Mesenchymal stem cell (in vitro differentiated cells and primary cell): Measurements from ENCODE around the gene PDE4B.

Experiments used
- DNase-seq: peaks from one replicate; pipeline ENCODE4 v3.0.0-alpha.2; 2013
- H2AFZ ChIP-seq: one replicate; pipeline ENCODE4 v1.6.1; 2013; ENCODE audit warnings: low read depth, mild to moderate bottlenecking, control low read depth, inconsistent platforms, low read length, moderate library complexity
- H2AK5ac ChIP-seq: 2 replicates; pipeline ENCODE4 v1.6.1; 2013; ENCODE audit warnings: low read length, moderate library complexity, mild to moderate bottlenecking, inconsistent platforms; ENCODE audit not compliant: severe bottlenecking
- H2BK120ac ChIP-seq: one replicate; pipeline ENCODE4 v1.6.1; 2013; ENCODE audit warnings: low read depth, mild to moderate bottlenecking, inconsistent platforms, low read length, moderate library complexity
- H2BK12ac ChIP-seq, 2 experiments: one replicate each; pipeline ENCODE4 v1.6.1; 2013; ENCODE audit warnings: inconsistent platforms in 2 of 2, low read length in 2 of 2, mild to moderate bottlenecking in 2 of 2, moderate library complexity in 2 of 2, control low read depth in 1 of 2
- H2BK15ac ChIP-seq: one replicate; pipeline ENCODE4 v1.6.1; 2013; ENCODE audit warnings: mild to moderate bottlenecking, low read depth, inconsistent platforms; ENCODE audit not compliant: poor library complexity, severe bottlenecking
- H2BK5ac ChIP-seq: 2 replicates; pipeline ENCODE4 v1.6.1; 2013; ENCODE audit warnings: low read depth, mild to moderate bottlenecking, low read length, control low read depth, inconsistent platforms; ENCODE audit not compliant: poor library complexity, severe bottlenecking
- H3K14ac ChIP-seq, 2 experiments: one replicate each; pipeline ENCODE4 v1.6.1; 2013; ENCODE audit warnings: inconsistent platforms in 2 of 2, low read length in 2 of 2, control low read depth in 1 of 2, mild to moderate bottlenecking in 1 of 2, moderate library complexity in 1 of 2
- H3K18ac ChIP-seq, 2 experiments: one replicate each; pipeline ENCODE4 v1.6.1; 2013; ENCODE audit warnings: inconsistent platforms in 2 of 2, low read length in 2 of 2, control low read depth in 1 of 2, low read depth in 1 of 2, mild to moderate bottlenecking in 1 of 2
- H3K23ac ChIP-seq, 2 experiments: one replicate each; pipeline ENCODE4 v1.6.1; 2013; ENCODE audit warnings: inconsistent platforms in 2 of 2, low read length in 2 of 2, mild to moderate bottlenecking in 2 of 2, moderate library complexity in 2 of 2, control low read depth in 1 of 2
- H3K27ac ChIP-seq: 2 replicates; pipeline ENCODE4 v1.5.1; 2013; ENCODE audit warnings: mild to moderate bottlenecking, moderate library complexity, low read length, control low read depth, inconsistent platforms; ENCODE audit not compliant: poor library complexity, severe bottlenecking
- H3K27me3 ChIP-seq, 2 experiments: 2 replicates each; pipeline versions ENCODE4 v1.6.1 to v1.7.0; 2013; ENCODE audit warnings: low read length in 2 of 2, mild to moderate bottlenecking in 2 of 2, moderate library complexity in 2 of 2, control low read depth in 1 of 2, inconsistent platforms in 1 of 2; ENCODE audit not compliant: control insufficient read depth in 1 of 2, insufficient read depth in 1 of 2
- H3K36me3 ChIP-seq, 2 experiments: 2 replicates each; pipeline versions ENCODE4 v1.6.1 to v1.7.0; 2013; ENCODE audit warnings: low read length in 2 of 2, control low read depth in 1 of 2, inconsistent platforms in 1 of 2, low read depth in 1 of 2, mild to moderate bottlenecking in 1 of 2; ENCODE audit not compliant: insufficient read depth in 2 of 2, control insufficient read depth in 1 of 2
- H3K4ac ChIP-seq, 2 experiments: one replicate each; pipeline ENCODE4 v1.6.1; 2013; ENCODE audit warnings: inconsistent platforms in 2 of 2, low read length in 2 of 2, mild to moderate bottlenecking in 2 of 2, moderate library complexity in 2 of 2, control low read depth in 1 of 2, low read depth in 1 of 2
- H3K4me1 ChIP-seq: 2 replicates; pipeline ENCODE4 v1.6.1; 2013; ENCODE audit warnings: low read depth, low read length, control low read depth; ENCODE audit not compliant: control insufficient read depth, insufficient read depth
- H3K4me2 ChIP-seq: 2 replicates; pipeline ENCODE4 v1.6.1; 2013; ENCODE audit warnings: low read length, mild to moderate bottlenecking, inconsistent platforms; ENCODE audit not compliant: poor library complexity, severe bottlenecking
- H3K4me3 ChIP-seq, 2 experiments: 2 replicates each; pipeline versions ENCODE4 v1.5.1 to v1.7.0; 2013; ENCODE audit warnings: low read length in 2 of 2, mild to moderate bottlenecking in 2 of 2, control low read depth in 1 of 2, low read depth in 1 of 2; ENCODE audit not compliant: insufficient read depth in 1 of 2
- H3K79me1 ChIP-seq: replicated peaks from 2 replicates; pipeline ENCODE4 v1.6.1; 2013; ENCODE audit warnings: mild to moderate bottlenecking, control low read depth, low read length, inconsistent platforms; ENCODE audit not compliant: poor library complexity, severe bottlenecking
- H3K9ac ChIP-seq: 2 replicates; pipeline ENCODE4 v1.7.0; 2013; ENCODE audit warnings: mild to moderate bottlenecking, low read length, moderate library complexity
- H3K9me3 ChIP-seq: 2 replicates; pipeline ENCODE4 v1.7.0; 2013; ENCODE audit warnings: mild to moderate bottlenecking, low read length; ENCODE audit not compliant: control insufficient read depth
- H4K8ac ChIP-seq: one replicate; pipeline ENCODE4 v1.6.1; 2013; ENCODE audit warnings: inconsistent platforms, mild to moderate bottlenecking, low read length, moderate library complexity
- H4K91ac ChIP-seq: one replicate; pipeline ENCODE4 v1.6.1; 2013; ENCODE audit warnings: mild to moderate bottlenecking, low read length, inconsistent platforms
- WGBS: methylation state at CpG from one replicate; pipeline ENCODE4 v1.1.7; 2013; ENCODE audit warnings: mixed read lengths; 5-methylcytosine and 5-hydroxymethylcytosine counted together

The PDE4B gene

DNA sequence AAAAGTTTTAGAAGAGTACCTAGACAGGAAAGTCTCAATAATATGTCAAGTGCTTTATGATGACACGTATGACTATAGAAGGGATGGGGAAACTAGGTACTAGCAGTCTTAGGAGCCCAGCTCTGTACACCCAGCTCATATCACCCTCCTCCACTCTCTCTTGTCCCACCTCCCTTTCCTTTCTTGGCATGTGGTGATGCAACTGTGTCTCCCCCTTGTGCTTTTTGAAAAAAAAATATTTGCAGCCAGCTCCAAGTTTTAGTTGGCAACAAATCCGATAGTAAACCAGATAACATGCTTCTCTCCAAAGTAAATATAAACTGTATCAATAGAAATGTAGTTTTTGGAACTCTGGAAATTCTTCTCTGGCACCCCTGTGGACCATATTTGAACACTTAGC lies 280.7 kb downstream of the PDE4B start:
- Histone ChIP-seq H3K14ac (no peak overlapping the region), H4K91ac (no peak overlapping the region), H2BK15ac (no peak overlapping the region), H2AFZ (no peak overlapping the region), H3K36me3 (no peaks in the 10 kb centered on the region), H3K4me1 (no peaks in the 10 kb centered on the region), H4K8ac (no peak overlapping the region), H3K79me1 (no peaks in the 10 kb centered on the region), H3K4ac (no peak overlapping the region), H2BK120ac (no peak overlapping the region), H3K4me3 (no peak overlapping the region), H3K18ac (no peak overlapping the region), H2BK12ac (no peak overlapping the region), H2BK5ac (no peak overlapping the region), H3K27me3 (peaks cover 0 to 4% of the 10 kb centered on the region in 2 experiments), H3K4me2 (no peak overlapping the region), H3K27ac (no peak overlapping the region), H2AK5ac (no peak overlapping the region), H3K9ac (no peak overlapping the region), H3K9me3 (no peaks in the 10 kb centered on the region), H3K23ac (no peak overlapping the region)
- DNase-seq: no peak
- WGBS: 75% methylated on average over 1 of the region's 2 CpGs

DNA sequence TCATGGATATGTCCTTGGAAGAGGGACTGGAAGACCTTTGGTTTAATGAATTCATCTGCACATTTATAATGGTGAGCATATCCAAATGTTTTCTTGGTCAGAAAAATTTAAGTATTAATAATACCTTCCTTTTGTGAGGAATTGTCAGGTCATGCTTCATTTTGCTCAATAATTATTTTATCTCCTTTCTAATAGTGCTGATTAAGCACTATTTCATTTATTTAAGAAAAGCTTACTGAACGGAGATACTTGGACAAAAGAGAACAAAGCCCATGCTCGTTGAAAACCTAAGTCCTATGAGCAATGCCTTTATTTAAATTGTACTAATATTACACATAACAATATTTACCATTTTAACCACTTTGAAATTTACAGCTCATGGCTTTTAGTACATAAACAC lies 281.5 kb downstream of the PDE4B start:
- no peak overlapping the region for H4K8ac ChIP-seq
- H2BK5ac ChIP-seq: no peak overlapping the region
- no peak overlapping the region for H3K27ac ChIP-seq
- H3K79me1 ChIP-seq: no peaks in the 10 kb centered on the region
- no peak overlapping the region for H2AFZ ChIP-seq
- no peak overlapping the region for H3K14ac ChIP-seq
- H3K4me2 ChIP-seq: no peak overlapping the region
- H3K9ac ChIP-seq: no peak overlapping the region
- no peak overlapping the region for H2AK5ac ChIP-seq
- H3K23ac ChIP-seq: no peak overlapping the region
- no peak overlapping the region for H3K4me3 ChIP-seq
- no peaks in the 10 kb centered on the region for H3K4me1 ChIP-seq
- H3K36me3 ChIP-seq: no peaks in the 10 kb centered on the region
- DNase-seq: no peak
- H3K18ac ChIP-seq: no peak overlapping the region
- H2BK120ac ChIP-seq: no peak overlapping the region
- no peak overlapping the region for H2BK12ac ChIP-seq
- peaks cover 0 to 4% of the 10 kb centered on the region in 2 experiments for H3K27me3 ChIP-seq
- H2BK15ac ChIP-seq: no peak overlapping the region
- H4K91ac ChIP-seq: no peak overlapping the region
- H3K9me3 ChIP-seq: no peaks in the 10 kb centered on the region
- WGBS: 77% methylated on average over 2 of the region's 2 CpGs
- no peak overlapping the region for H3K4ac ChIP-seq

DNA sequence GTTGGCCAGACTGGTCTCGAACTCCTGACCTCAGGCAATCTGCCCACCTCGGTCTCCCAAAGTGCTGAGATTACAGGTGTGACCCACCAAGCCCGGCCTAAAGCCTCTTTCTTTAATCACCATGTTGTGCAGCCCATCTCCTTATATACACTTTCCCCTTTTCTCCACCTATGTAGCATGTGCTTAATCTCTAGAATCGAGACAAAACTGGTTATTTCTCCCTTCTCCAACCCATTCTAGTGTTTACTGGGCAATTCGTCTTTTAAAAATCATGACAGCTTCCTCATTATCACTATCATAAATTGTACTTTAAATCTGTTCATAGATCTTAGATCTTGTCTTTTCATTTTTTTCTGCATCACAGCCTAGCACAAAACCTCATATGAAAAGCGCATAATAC lies 285.7 kb downstream of the PDE4B start:
- Histone ChIP-seq H2AK5ac (no peak overlapping the region), H3K4me1 (no peaks in the 10 kb centered on the region), H2BK12ac (no peak overlapping the region), H4K91ac (no peak overlapping the region), H4K8ac (no peak overlapping the region), H2BK120ac (no peak overlapping the region), H3K18ac (no peak overlapping the region), H3K9me3 (no peaks in the 10 kb centered on the region), H3K36me3 (no peaks in the 10 kb centered on the region), H3K27ac (no peak overlapping the region), H3K4me2 (no peak overlapping the region), H3K9ac (no peak overlapping the region), H2BK5ac (no peak overlapping the region), H2AFZ (no peak overlapping the region), H3K4ac (no peak overlapping the region), H3K27me3 (peaks cover 0 to 4% of the 10 kb centered on the region in 2 experiments), H3K14ac (no peak overlapping the region), H2BK15ac (no peak overlapping the region), H3K4me3 (no peak overlapping the region), H3K79me1 (no peaks in the 10 kb centered on the region), H3K23ac (no peak overlapping the region)
- 73% methylated on average over 6 of the region's 6 CpGs for WGBS
- no peak for DNase-seq

DNA sequence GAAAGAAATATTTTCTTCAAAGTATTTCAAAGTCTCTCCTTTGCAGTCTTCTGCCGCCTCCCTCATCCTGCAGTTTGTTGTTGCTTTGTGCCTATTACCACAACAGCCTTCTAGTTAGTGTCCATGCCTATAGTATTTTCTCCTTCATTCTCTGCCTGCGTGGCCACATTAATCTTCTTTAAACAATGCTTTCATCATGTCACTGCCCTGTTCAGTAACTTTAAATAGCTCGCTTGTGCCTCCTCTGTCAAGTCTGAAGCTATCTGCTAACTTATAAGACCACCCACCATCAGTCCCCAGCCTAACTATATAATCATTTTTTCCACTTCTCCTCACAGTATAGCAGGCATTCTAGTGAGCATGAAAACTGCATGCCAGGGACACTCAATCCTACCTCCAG lies 290.3 kb downstream of the PDE4B start:
- Histone ChIP-seq H3K14ac (no peak overlapping the region), H2BK12ac (no peak overlapping the region), H2BK15ac (no peak overlapping the region), H4K8ac (no peak overlapping the region), H3K23ac (no peak overlapping the region), H3K9ac (no peak overlapping the region), H3K27me3 (peaks cover 0 to 4% of the 10 kb centered on the region in 2 experiments), H2AK5ac (no peak overlapping the region), H3K27ac (no peak overlapping the region), H3K4me1 (no peaks in the 10 kb centered on the region), H2AFZ (no peak overlapping the region), H3K4ac (no peak overlapping the region), H3K36me3 (no peaks in the 10 kb centered on the region), H3K18ac (no peak overlapping the region), H2BK120ac (no peak overlapping the region), H2BK5ac (no peak overlapping the region), H3K9me3 (no peaks in the 10 kb centered on the region), H3K4me3 (no peak overlapping the region), H3K4me2 (no peak overlapping the region), H3K79me1 (no peaks in the 10 kb centered on the region), H4K91ac (no peak overlapping the region)
- no peak for DNase-seq
- WGBS: 60% methylated on average over 3 of the region's 3 CpGs
